Liver (tissue), 9 donors: ENCODE measurements around the gene PLA2G4F. TPM values are rescaled to one million over a fixed set of nuclear protein-coding genes. Genes with fewer than 3 reads are reported as not detected.

Source experiments
- DNase-seq: peaks from one replicate; pipeline ENCODE4 v3.0.0-alpha.2; 2017; ENCODE audit warnings: low spot score
- H3K27ac ChIP-seq, 2 donors: one replicate each; pipeline ENCODE4 v1.7.0; 2013; ENCODE audit warnings: inconsistent platforms in 2 of 2, low read length in 2 of 2, control low read depth in 1 of 2, low read depth in 1 of 2, mild to moderate bottlenecking in 1 of 2
- H3K27me3 ChIP-seq, 4 donors: one replicate each; pipeline versions ENCODE4 v1.6.1 to v1.7.0; 2013; ENCODE audit warnings: low read length in 3 of 4, inconsistent platforms in 1 of 4, mild to moderate bottlenecking in 1 of 4, moderate library complexity in 1 of 4; ENCODE audit not compliant: control insufficient read depth in 4 of 4, insufficient read depth in 4 of 4
- H3K36me3 ChIP-seq, 4 donors: one replicate each; pipeline versions ENCODE4 v1.6.1 to v1.7.0; 2013; ENCODE audit warnings: low read length in 3 of 4, mild to moderate bottlenecking in 3 of 4, low read depth in 1 of 4, moderate library complexity in 1 of 4; ENCODE audit not compliant: control insufficient read depth in 4 of 4, insufficient read depth in 3 of 4
- H3K4me1 ChIP-seq, 4 donors: one replicate each; pipeline versions ENCODE4 v1.6.1 to v1.7.0; 2013; ENCODE audit warnings: low read length in 3 of 4, mild to moderate bottlenecking in 3 of 4, moderate library complexity in 1 of 4; ENCODE audit not compliant: control insufficient read depth in 4 of 4, insufficient read depth in 4 of 4
- H3K4me3 ChIP-seq, 3 donors: one replicate each; pipeline versions ENCODE4 v1.6.1 to v1.7.0; 2013; ENCODE audit warnings: low read length in 3 of 3, control low read depth in 1 of 3, low read depth in 1 of 3, mild to moderate bottlenecking in 1 of 3
- H3K9ac ChIP-seq, 2 donors: one replicate each; pipeline ENCODE4 v1.7.0; 2013; ENCODE audit warnings: low read length in 2 of 2, mild to moderate bottlenecking in 2 of 2, moderate library complexity in 2 of 2, control low read depth in 1 of 2, low read depth in 1 of 2
- H3K9me3 ChIP-seq, 4 donors: one replicate each; pipeline versions ENCODE4 v1.6.1 to v1.7.0; 2013; ENCODE audit warnings: low read length in 3 of 4; ENCODE audit not compliant: control insufficient read depth in 4 of 4
- ATF3 ChIP-seq: IDR thresholded peaks from 2 replicates; pipeline ENCODE4 v1.6.1; 2016; ENCODE audit warnings: antibody characterized with exemption
- CTCF ChIP-seq: fragments of 150-350 bp; IDR thresholded peaks from 2 replicates; pipeline ENCODE4 v1.5.1; 2017; ENCODE audit warnings: improper control_type of control experiment, low read depth, low read length; ENCODE audit not compliant: missing input control
- EGR1 ChIP-seq, 2 donors: IDR thresholded peaks; 2 replicates each; pipeline ENCODE4 v1.6.1; 2016 to 2018; ENCODE audit warnings: antibody characterized with exemption in 2 of 2, low read depth in 2 of 2
- FOXA1 ChIP-seq: IDR thresholded peaks from 2 replicates; pipeline ENCODE4 v1.6.1; 2016; ENCODE audit warnings: antibody characterized with exemption
- FOXA2 ChIP-seq: IDR thresholded peaks from 2 replicates; pipeline ENCODE4 v1.6.1; 2016; ENCODE audit warnings: antibody characterized with exemption
- GABPA ChIP-seq, 2 donors: IDR thresholded peaks in 1 of 2; conservative IDR thresholded peaks in 1 of 2; 2 replicates each; pipeline ENCODE4 v1.6.1; 2016; ENCODE audit warnings: antibody characterized with exemption in 2 of 2, mild to moderate bottlenecking in 1 of 2, moderate library complexity in 1 of 2
- HNF4A ChIP-seq, 2 donors: conservative IDR thresholded peaks; 2 replicates each; pipeline ENCODE4 v1.6.1; 2016; ENCODE audit warnings: antibody characterized with exemption in 2 of 2, mild to moderate bottlenecking in 2 of 2
- HNF4G ChIP-seq: IDR thresholded peaks from 2 replicates; pipeline ENCODE4 v1.6.1; 2016; ENCODE audit warnings: antibody characterized with exemption
- JUND ChIP-seq, 2 donors: IDR thresholded peaks; 2 replicates each; pipeline ENCODE4 v1.6.1; 2016; ENCODE audit warnings: antibody characterized with exemption in 2 of 2
- NR2F2 ChIP-seq: IDR thresholded peaks from 2 replicates; pipeline ENCODE4 v1.6.1; 2016; ENCODE audit warnings: antibody characterized with exemption
- RAD21 ChIP-seq, 2 donors: IDR thresholded peaks; 2 replicates each; pipeline ENCODE4 v1.6.1; 2016; ENCODE audit warnings: antibody characterized with exemption in 2 of 2, mild to moderate bottlenecking in 2 of 2
- RXRA ChIP-seq, 2 donors: IDR thresholded peaks; 2 replicates each; pipeline ENCODE4 v1.6.1; 2017 to 2018; ENCODE audit warnings: antibody characterized with exemption in 2 of 2, mild to moderate bottlenecking in 1 of 2
- SP1 ChIP-seq: IDR thresholded peaks from 2 replicates; pipeline ENCODE4 v1.6.1; 2018; ENCODE audit warnings: antibody characterized with exemption, mild to moderate bottlenecking
- TAF1 ChIP-seq: conservative IDR thresholded peaks from 2 replicates; pipeline ENCODE4 v1.6.1; 2016; ENCODE audit warnings: antibody characterized with exemption, mild to moderate bottlenecking
- YY1 ChIP-seq: IDR thresholded peaks from 2 replicates; pipeline ENCODE4 v1.6.1; 2016; ENCODE audit warnings: antibody characterized with exemption, mild to moderate bottlenecking
- ZBTB33 ChIP-seq: IDR thresholded peaks from 2 replicates; pipeline ENCODE4 v1.6.1; 2016; ENCODE audit warnings: antibody characterized with exemption
- WGBS: extraction: QIAGEN DNeasy Blood & Tissue Kit; methylation state at CpG from one replicate; pipeline ENCODE4 v1.1.7; 2013; 5-methylcytosine and 5-hydroxymethylcytosine counted together
- polyA plus RNA-seq, 2 donors: library from polyadenylated mRNA; stranded (reverse) in 1 of 2; unstranded in 1 of 2; fragments of 200-250 nt in 1 of 2; fragments of >200 nt in 1 of 2; fragmentation: Nextera tagmentation in 1 of 2; extraction: Ambion mirVana in 1 of 2; gene quantifications; one replicate each; pipeline versions ENCODE4 v1.2.1 to v1.2.3, GENCODE V29; 2013 to 2015
- total RNA-seq, 2 donors: library from RNA; depleted of rRNA; stranded (reverse); fragments of >200 nt; gene quantifications; one replicate each; pipeline ENCODE4 v1.2.3, GENCODE V29; 2014
- TF ChIP-seq, protein P1 (sequence below): IDR thresholded peaks from 2 replicates; pipeline ENCODE4 v1.6.1; 2016; ENCODE audit warnings: antibody characterized with exemption, mild to moderate bottlenecking
- TF ChIP-seq, protein P2 (sequence below): IDR thresholded peaks from 2 replicates; pipeline ENCODE4 v1.6.1; 2016; ENCODE audit warnings: antibody characterized with exemption
- donor health status: healthy.
- donor health status: healthy.
- donor health status: healthy.
- donor health status: healthy.
- donor health status: healthy.

Gene PLA2G4F
- total and polyA plus RNA-seq, 4 donors: not detected

DNA sequence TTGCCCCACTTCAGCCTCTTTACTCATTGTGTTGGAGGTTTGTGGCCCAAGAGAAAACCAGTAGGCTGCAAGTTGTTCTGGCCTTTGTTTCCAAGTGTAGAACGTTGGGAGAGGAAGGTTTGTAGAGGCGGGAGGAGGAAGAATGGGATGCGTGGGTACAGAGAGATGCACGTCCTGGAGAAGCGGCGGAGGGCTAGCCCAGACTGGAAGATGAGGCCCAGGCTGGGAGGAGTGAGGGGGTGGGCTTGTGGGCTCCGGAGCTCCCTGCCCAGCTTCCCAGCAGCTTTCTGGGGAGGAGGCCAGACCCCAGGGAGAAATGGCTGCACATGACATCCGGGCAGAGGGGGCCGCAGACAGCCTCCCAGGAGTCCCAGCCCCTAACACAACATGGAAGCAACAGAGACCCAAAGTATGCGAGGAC lies 5.3 kb downstream of the PLA2G4F start (continued):
- no peak for TF ChIP-seq CTCF

GRCh38 chr15:42150219-42150970 lies 6.0 kb downstream of the PLA2G4F start:
- Histone ChIP-seq H3K9ac (no peak overlapping the region), H3K9me3 (no peaks in the 10 kb centered on the region), H3K27ac (no peak overlapping the region), H3K36me3 (no peaks in the 10 kb centered on the region), H3K4me3 (no peak overlapping the region), H3K27me3 (no peaks in the 10 kb centered on the region), H3K4me1 (no peaks in the 10 kb centered on the region)
- no peak for DNase-seq
- 87% methylated on average over 17 of the region's 17 CpGs for WGBS
- TF ChIP-seq SP1 (no peak), ZBTB33 (no peak), ATF3 (no peak), HNF4A (conservative IDR thresholded peaks at IDR 0.05) (no peak), YY1 (no peak), CTCF (no peak), HNF4G (no peak), NR2F2 (no peak), GABPA (IDR thresholded peaks at IDR 0.05 in 1 of 2, conservative IDR thresholded peaks at IDR 0.05 in 1 of 2) (no peak), FOXA2 (no peak), RAD21 (IDR thresholded peaks at IDR 0.05) (no peak), EGR1 (IDR thresholded peaks at IDR 0.05; ENCODE audit: low read depth in 2 of 2) (no peak), JUND (IDR thresholded peaks at IDR 0.05) (no peak), TAF1 (no peak), RXRA (IDR thresholded peaks at IDR 0.05) (no peak), FOXA1 (no peak)
- TF ChIP-seq, protein P1, sequence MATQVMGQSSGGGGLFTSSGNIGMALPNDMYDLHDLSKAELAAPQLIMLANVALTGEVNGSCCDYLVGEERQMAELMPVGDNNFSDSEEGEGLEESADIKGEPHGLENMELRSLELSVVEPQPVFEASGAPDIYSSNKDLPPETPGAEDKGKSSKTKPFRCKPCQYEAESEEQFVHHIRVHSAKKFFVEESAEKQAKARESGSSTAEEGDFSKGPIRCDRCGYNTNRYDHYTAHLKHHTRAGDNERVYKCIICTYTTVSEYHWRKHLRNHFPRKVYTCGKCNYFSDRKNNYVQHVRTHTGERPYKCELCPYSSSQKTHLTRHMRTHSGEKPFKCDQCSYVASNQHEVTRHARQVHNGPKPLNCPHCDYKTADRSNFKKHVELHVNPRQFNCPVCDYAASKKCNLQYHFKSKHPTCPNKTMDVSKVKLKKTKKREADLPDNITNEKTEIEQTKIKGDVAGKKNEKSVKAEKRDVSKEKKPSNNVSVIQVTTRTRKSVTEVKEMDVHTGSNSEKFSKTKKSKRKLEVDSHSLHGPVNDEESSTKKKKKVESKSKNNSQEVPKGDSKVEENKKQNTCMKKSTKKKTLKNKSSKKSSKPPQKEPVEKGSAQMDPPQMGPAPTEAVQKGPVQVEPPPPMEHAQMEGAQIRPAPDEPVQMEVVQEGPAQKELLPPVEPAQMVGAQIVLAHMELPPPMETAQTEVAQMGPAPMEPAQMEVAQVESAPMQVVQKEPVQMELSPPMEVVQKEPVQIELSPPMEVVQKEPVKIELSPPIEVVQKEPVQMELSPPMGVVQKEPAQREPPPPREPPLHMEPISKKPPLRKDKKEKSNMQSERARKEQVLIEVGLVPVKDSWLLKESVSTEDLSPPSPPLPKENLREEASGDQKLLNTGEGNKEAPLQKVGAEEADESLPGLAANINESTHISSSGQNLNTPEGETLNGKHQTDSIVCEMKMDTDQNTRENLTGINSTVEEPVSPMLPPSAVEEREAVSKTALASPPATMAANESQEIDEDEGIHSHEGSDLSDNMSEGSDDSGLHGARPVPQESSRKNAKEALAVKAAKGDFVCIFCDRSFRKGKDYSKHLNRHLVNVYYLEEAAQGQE: no peak
- TF ChIP-seq, protein P2, sequence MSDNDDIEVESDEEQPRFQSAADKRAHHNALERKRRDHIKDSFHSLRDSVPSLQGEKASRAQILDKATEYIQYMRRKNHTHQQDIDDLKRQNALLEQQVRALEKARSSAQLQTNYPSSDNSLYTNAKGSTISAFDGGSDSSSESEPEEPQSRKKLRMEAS: no peak
